ENCODE results near the gene ALKBH6.

GRCh38 chr19:35966771-35967170 is 47.2 kb downstream of the ALKBH6 start:
- TF ChIP-seq CTCF (IDR thresholded peaks at IDR 0.05) (no peak), POLR2A (IDR thresholded peaks at IDR 0.05) (no peak)

All from body of pancreas (tissue), 4 donors.